GM12864 (cell line): Measurements from ENCODE around the gene GZMH.
"Not testable (repeated sequence)": the region's sequence is repeated elsewhere in the genome, so short reads cannot be mapped to it uniquely, and the experiment has no call there.

ENCODE experiments used
- DNase-seq: peaks from one replicate; pipeline ENCODE4 v3.0.0-alpha.2; 2011; ENCODE audit warnings: low read depth
- H3K4me3 ChIP-seq: 2 replicates; pipeline ENCODE4 v1.5.1; 2011; ENCODE audit warnings: mild to moderate bottlenecking, low read depth, low read length, control low read depth
- CTCF ChIP-seq: IDR thresholded peaks from 2 replicates; pipeline ENCODE4 v1.5.1; 2011; ENCODE audit warnings: low read depth, mild to moderate bottlenecking, moderate library complexity, low read length, control low read depth, inconsistent platforms; ENCODE audit errors: missing control alignments

GZMH gene, protein sequence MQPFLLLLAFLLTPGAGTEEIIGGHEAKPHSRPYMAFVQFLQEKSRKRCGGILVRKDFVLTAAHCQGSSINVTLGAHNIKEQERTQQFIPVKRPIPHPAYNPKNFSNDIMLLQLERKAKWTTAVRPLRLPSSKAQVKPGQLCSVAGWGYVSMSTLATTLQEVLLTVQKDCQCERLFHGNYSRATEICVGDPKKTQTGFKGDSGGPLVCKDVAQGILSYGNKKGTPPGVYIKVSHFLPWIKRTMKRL

GRCh38 chr14:24609655-24610344 is at the start of gene GZMH:
TSS of gene GZMH (minus strand) at chr14:24609685. CDS start at chr14:24609613, 72 bp downstream.
- DNase-seq, result no peak
- no peak for TF ChIP-seq CTCF
- H3K4me3 ChIP-seq, result no peak within 1 kb of the TSS

DNA sequence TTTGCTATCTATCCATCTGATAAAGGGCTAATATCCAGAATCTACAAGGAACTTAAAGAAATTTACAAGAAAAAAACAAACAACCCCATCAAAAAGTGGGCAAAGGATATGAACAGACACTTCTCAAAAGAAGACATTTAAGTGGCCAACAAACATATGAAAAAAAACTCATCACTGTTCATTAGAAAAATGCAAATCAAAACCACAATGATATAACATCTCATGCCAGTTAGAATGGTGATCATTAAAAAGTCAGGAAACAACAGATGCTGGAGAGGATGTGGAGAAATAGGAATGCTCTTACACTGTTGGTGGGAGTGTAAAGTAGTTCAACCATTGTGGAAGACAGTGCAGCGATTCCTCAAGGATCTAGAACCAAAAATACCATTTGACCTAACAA is 38.9 kb upstream of the GZMH start:
- H3K4me3 ChIP-seq, DNase-seq: not testable (repeated sequence)

DNA sequence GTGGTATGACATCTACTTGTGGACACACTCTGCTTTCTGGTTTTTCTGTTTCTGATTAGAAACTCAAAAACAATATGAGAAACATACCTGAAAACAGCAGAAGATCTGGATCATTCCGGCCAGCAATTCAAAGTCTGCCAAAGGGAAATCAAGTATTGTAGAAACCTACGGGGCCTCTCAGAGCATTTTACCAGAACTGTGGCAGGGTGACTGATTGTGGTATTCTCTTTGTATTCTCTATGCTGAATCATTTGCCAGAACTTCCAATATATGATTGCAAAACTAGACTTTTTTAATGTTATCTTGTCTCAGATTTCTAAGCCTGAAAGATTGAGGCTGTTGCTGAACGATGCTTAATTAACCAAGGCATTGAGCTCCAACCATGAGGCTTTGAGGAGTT is 30.4 kb upstream of the GZMH start:
- no peak for TF ChIP-seq CTCF
- no peak for DNase-seq
- H3K4me3 ChIP-seq, result no peak overlapping the region

DNA sequence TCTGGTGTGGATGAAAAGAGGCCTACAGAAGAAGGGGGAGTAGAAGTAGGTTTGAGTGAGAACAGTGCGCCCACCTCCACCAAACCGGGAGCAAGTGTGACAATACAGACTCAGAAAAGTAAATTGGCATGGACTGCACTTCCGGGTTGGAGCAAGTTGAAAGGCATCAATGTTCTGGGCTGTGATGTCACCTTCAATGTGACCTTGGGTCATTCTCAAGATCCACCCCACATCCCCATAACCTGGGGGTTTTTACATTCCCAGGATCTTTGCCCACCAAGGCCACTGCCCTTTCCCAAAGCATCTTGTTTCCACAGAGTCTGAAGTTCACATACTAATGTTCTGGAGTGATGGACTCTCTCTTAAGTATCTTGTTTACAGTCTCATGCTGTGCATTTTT is 29.8 kb upstream of the GZMH start:
- DNase-seq, result no peak
- no peak for TF ChIP-seq CTCF
- H3K4me3 ChIP-seq, result no peak overlapping the region

DNA sequence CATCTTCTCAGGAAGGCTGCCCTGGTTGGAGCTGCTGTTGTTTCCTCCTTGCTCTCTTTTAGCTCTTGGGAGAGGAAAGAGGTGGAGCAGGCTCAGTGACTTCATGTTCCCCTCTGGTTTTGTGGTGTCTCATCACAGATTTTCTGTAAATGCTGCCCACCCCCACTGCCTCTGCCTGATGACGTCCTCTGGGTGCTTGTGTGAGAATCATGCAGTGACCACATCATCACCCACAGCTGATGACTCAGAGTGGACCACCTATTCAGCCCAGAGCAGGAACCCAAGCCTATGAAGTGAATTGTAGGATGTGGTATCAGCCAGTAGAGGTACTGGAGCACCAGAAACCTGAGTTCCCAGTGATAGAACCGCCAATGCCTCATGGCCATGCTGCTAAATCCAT is 24.7 kb upstream of the GZMH start, which contains the start of gene GZMB:
GZMB (minus strand) TSS at position 33 of the 400 bp plus-strand sequence; CDS start at position 3, 30 bp downstream.
- no peak for TF ChIP-seq CTCF
- no peak for DNase-seq
- no peak within 1 kb of the TSS for H3K4me3 ChIP-seq

DNA sequence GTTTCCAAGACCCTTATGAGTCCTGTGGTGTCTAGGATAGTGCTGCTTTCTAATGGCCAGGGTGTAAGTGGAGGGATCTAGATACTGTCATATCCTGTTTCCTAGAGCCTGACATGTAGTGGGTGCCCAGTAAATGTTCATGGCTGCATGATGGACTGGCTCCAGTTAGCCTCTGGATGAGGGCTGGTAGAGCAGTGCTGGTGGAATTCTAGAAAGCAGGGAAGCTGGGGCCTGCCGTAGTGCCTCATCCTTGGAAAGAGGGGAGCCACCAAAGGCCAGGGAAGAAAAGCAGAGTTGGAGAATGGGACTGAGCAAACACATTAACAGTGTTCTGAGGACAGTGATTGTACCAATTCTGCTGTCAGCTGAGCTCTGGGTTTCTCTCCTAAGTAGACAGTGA is 23.9 kb upstream of the GZMH start:
- no peak for TF ChIP-seq CTCF
- H3K4me3 ChIP-seq, result no peak overlapping the region
- no peak for DNase-seq

DNA sequence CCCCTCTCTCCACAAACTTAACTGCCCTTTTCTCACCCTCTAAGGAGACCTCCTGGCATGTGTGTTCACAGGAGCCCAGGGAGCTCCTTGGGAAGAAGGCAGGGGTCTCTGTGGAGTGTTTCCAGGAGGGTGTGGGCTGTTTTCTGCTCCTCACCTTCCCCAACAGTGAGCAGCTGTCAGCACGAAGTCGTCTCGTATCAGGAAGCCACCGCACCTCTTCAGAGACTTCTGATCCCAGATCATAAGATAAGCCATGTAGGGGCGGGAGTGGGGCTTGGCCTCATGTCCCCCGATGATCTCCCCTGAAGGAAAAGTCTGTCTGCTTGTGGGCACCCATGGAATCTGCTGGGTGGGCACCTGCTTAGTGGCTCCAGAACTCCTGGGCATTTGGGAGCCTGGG is 23.3 kb upstream of the GZMH start:
- DNase-seq, result no peak
- H3K4me3 ChIP-seq, result no peak overlapping the region
- no peak for TF ChIP-seq CTCF
